DND-41 (cell line): ENCODE measurements around the gene SCUBE1.

Source experiments
- CTCF ChIP-seq: IDR thresholded peaks from 2 replicates; pipeline ENCODE4 v1.5.1; 2012; ENCODE audit warnings: borderline replicate concordance, low read length, moderate library complexity, mild to moderate bottlenecking; ENCODE audit not compliant: poor library complexity, severe bottlenecking; ENCODE audit errors: extremely low read depth
- EZH2 ChIP-seq: IDR thresholded peaks from 3 replicates; pipeline ENCODE4 v1.6.1; 2012; ENCODE audit warnings: borderline replicate concordance, low read depth, mild to moderate bottlenecking, moderate library complexity, low read length, inconsistent platforms; ENCODE audit not compliant: severe bottlenecking

DNA sequence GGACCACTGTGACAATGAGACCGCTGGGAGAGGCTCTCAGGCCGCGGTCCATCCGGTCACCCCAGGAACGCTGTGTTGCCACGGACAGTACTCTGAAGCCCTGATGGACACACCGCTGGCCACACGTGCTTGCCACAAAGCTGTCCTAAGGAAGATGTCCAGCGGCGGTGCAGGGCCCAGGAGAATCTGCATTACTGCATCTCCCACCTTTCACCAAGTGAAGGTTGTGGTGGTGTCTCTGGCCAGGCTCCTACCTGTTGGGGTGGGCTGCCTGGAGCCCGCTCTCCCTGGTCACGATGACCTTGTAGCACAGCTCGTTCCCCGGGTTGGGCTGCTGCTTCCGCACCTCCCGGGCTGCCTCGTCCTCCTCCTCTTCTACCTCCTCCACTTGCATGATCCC is 160.4 kb downstream of the SCUBE1 start:
- no peak for TF ChIP-seq CTCF
- TF ChIP-seq EZH2 = no peak
